ENCODE data around the gene NELL1.
"Not testable (repeated sequence)": the region's sequence is repeated elsewhere in the genome, so short reads cannot be mapped to it uniquely, and the experiment has no call there.

The NELL1 gene

GRCh38 chr11:21109341-21109740 lies 440.0 kb downstream of the NELL1 start:
- DNase-seq (ENCODE audit: low read depth, low spot score): no peak

- DNase-seq (ENCODE audit: low read depth, low spot score): no peak
Observed at GRCh38 chr11:21110415-21110814, 441.0 kb downstream of the NELL1 start.

GRCh38 chr11:21113876-21114275 lies 444.5 kb downstream of the NELL1 start:
- DNase-seq (ENCODE audit: low read depth, low spot score): no peak

GRCh38 chr11:21116009-21116408 lies 446.6 kb downstream of the NELL1 start:
- DNase-seq (ENCODE audit: low read depth, low spot score): no peak

GRCh38 chr11:21119411-21119810 lies 450.0 kb downstream of the NELL1 start:
- no peak for DNase-seq (ENCODE audit: low read depth, low spot score)

GRCh38 chr11:21121991-21122390 lies 452.6 kb downstream of the NELL1 start:
- no peak for DNase-seq (ENCODE audit: low read depth, low spot score)

GRCh38 chr11:21122523-21122922 lies 453.1 kb downstream of the NELL1 start:
- DNase-seq (ENCODE audit: low read depth, low spot score): peak; percentile 2

GRCh38 chr11:21132146-21132720 lies 462.8 kb downstream of the NELL1 start:
- DNase-seq (ENCODE audit: low read depth, low spot score): no peak

GRCh38 chr11:21133244-21133643 lies 463.9 kb downstream of the NELL1 start:
- no peak for DNase-seq (ENCODE audit: low read depth, low spot score)

- DNase-seq (ENCODE audit: low read depth, low spot score): no peak
Observed at GRCh38 chr11:21133722-21134121, 464.3 kb downstream of the NELL1 start.

GRCh38 chr11:21137803-21138202 lies 468.4 kb downstream of the NELL1 start:
- DNase-seq (ENCODE audit: low read depth, low spot score): no peak

- DNase-seq (ENCODE audit: low read depth, low spot score): not testable (repeated sequence)
Observed at GRCh38 chr11:21141557-21141956, 472.2 kb downstream of the NELL1 start.

GRCh38 chr11:21142007-21142406 lies 472.6 kb downstream of the NELL1 start:
- no peak for DNase-seq (ENCODE audit: low read depth, low spot score)

- no peak for DNase-seq (ENCODE audit: low read depth, low spot score)
Observed at GRCh38 chr11:21144531-21144930, 475.1 kb downstream of the NELL1 start.

- no peak for DNase-seq (ENCODE audit: low read depth, low spot score)
Observed at GRCh38 chr11:21148376-21148775, 479.0 kb downstream of the NELL1 start.

- no peak for DNase-seq (ENCODE audit: low read depth, low spot score)
Observed at GRCh38 chr11:21160140-21160539, 490.8 kb downstream of the NELL1 start.

- no peak for DNase-seq (ENCODE audit: low read depth, low spot score)
Observed at GRCh38 chr11:21169639-21170038, 500.3 kb downstream of the NELL1 start.

GRCh38 chr11:21173476-21173875 lies 504.1 kb downstream of the NELL1 start:
- no peak for DNase-seq (ENCODE audit: low read depth, low spot score)

- DNase-seq (ENCODE audit: low read depth, low spot score): no peak
Observed at GRCh38 chr11:21174781-21175180, 505.4 kb downstream of the NELL1 start.

- DNase-seq (ENCODE audit: low read depth, low spot score): no peak
Observed at GRCh38 chr11:21177379-21177778, 508.0 kb downstream of the NELL1 start.

- DNase-seq (ENCODE audit: low read depth, low spot score): no peak
Observed at GRCh38 chr11:21179770-21180169, 510.4 kb downstream of the NELL1 start.

GRCh38 chr11:21180182-21180581 lies 510.8 kb downstream of the NELL1 start:
- no peak for DNase-seq (ENCODE audit: low read depth, low spot score)

- no peak for DNase-seq (ENCODE audit: low read depth, low spot score)
Observed at GRCh38 chr11:21185959-21186358, 516.6 kb downstream of the NELL1 start.

- DNase-seq (ENCODE audit: low read depth, low spot score): no peak
Observed at GRCh38 chr11:21190181-21190580, 520.8 kb downstream of the NELL1 start.

Measured in astrocyte of the hippocampus (primary cell).